H1 (cell line): ENCODE measurements around the gene CRTAC1. TPM values are rescaled to one million over a fixed set of nuclear protein-coding genes. Genes with fewer than 3 reads are reported as not detected.

Experiments
- CTCF ChIA-PET: fragments of 300-600 bp; sonication (Branson Sonifier 250); formaldehyde crosslinking; loops from one replicate; lab custom pipeline; 2021; ENCODE audit not compliant: partially characterized antibody; lab: Charles Lee
- POLR2A ChIA-PET: fragments of 300-600 bp; sonication (Branson Sonifier 250); formaldehyde crosslinking; loops from one replicate; lab custom pipeline; 2021; ENCODE audit warnings: inconsistent platforms; ENCODE audit not compliant: partially characterized antibody; lab: Charles Lee
- DNase-seq, 2 experiments: peaks; one replicate each; pipeline versions ENCODE4 v3.0.0 to v3.0.0-alpha.2; 2010 to 2022; ENCODE audit warnings: low spot score in 2 of 2, low read depth in 1 of 2, mixed read lengths in 1 of 2
- FAIRE-seq: peaks from 2 replicates; lab custom pipeline; 2011; peaks lifted over from hg19 to GRCh38; lab: Jason Lieb, UNC
- H2AFZ ChIP-seq: 2 replicates; pipeline ENCODE4 v1.8.1; 2012; ENCODE audit warnings: low read length, inconsistent platforms
- H2AK5ac ChIP-seq: 2 replicates; pipeline ENCODE4 v1.6.1; 2013; ENCODE audit warnings: low read depth, low read length
- H2BK120ac ChIP-seq: replicated peaks from 2 replicates; pipeline ENCODE3; 2013; ENCODE audit warnings: low read depth, low read length, inconsistent platforms
- H2BK12ac ChIP-seq: 2 replicates; pipeline ENCODE4 v1.6.1; 2013; ENCODE audit warnings: low read depth, low read length
- H2BK15ac ChIP-seq: 2 replicates; pipeline ENCODE4 v1.6.1; 2013; ENCODE audit warnings: low read length
- H2BK20ac ChIP-seq: 2 replicates; pipeline ENCODE4 v1.6.1; 2013; ENCODE audit warnings: low read length
- H2BK5ac ChIP-seq: 2 replicates; pipeline ENCODE4 v1.6.1; 2013; ENCODE audit warnings: low read depth, low read length
- H3K14ac ChIP-seq: 2 replicates; pipeline ENCODE4 v1.6.1; 2013; ENCODE audit warnings: inconsistent platforms; ENCODE audit not compliant: insufficient read length
- H3K18ac ChIP-seq: 2 replicates; pipeline ENCODE4 v1.6.1; 2013; ENCODE audit warnings: low read length; ENCODE audit errors: extremely low read depth
- H3K23ac ChIP-seq: 2 replicates; pipeline ENCODE4 v1.6.1; 2013; ENCODE audit warnings: inconsistent platforms; ENCODE audit not compliant: insufficient read length
- H3K23me2 ChIP-seq: 2 replicates; pipeline ENCODE4 v1.6.1; 2013; ENCODE audit warnings: low read depth, low read length
- H3K27ac ChIP-seq: 2 replicates; pipeline ENCODE4 v1.6.1; 2011; ENCODE audit warnings: low read depth, low read length, inconsistent platforms
- H3K27me3 ChIP-seq, 4 experiments: replicated peaks in 1 of 4; 1 replicate in 1 of 4; 2 replicates in 3 of 4; pipeline versions ENCODE4 v1.6.1 to v1.8.1; 2011 to 2013; ENCODE audit warnings: low read length in 3 of 4, mild to moderate bottlenecking in 3 of 4, inconsistent platforms in 2 of 4, mixed read lengths in 2 of 4, moderate library complexity in 1 of 4; ENCODE audit not compliant: control insufficient read depth in 3 of 4, insufficient read depth in 3 of 4; ENCODE audit errors: extremely low read depth in 1 of 4
- H3K36me3 ChIP-seq, 4 experiments: 2 replicates each; pipeline versions ENCODE4 v1.6.1 to v1.8.1; 2011 to 2013; ENCODE audit warnings: mild to moderate bottlenecking in 4 of 4, low read length in 3 of 4, moderate library complexity in 2 of 4, control low read depth in 1 of 4, inconsistent platforms in 1 of 4; ENCODE audit not compliant: insufficient read depth in 4 of 4, control insufficient read depth in 2 of 4
- H3K4ac ChIP-seq: replicated peaks from 2 replicates; pipeline ENCODE3; 2013; ENCODE audit warnings: low read length, low read depth, mixed read lengths, inconsistent platforms; ENCODE audit not compliant: insufficient read length
- H3K4me1 ChIP-seq, 4 experiments: replicated peaks in 1 of 4; 1 replicate in 1 of 4; 2 replicates in 3 of 4; pipeline versions ENCODE4 v1.6.1 to v1.8.1; 2011 to 2013; ENCODE audit warnings: low read length in 3 of 4, inconsistent platforms in 2 of 4, mixed read lengths in 1 of 4; ENCODE audit not compliant: insufficient read depth in 4 of 4, control insufficient read depth in 3 of 4
- H3K4me2 ChIP-seq, 2 experiments: 2 replicates each; pipeline versions ENCODE4 v1.6.1 to v1.8.1; 2011 to 2013; ENCODE audit warnings: low read depth in 2 of 2, low read length in 2 of 2, control low read depth in 1 of 2, inconsistent platforms in 1 of 2, mild to moderate bottlenecking in 1 of 2; ENCODE audit not compliant: insufficient read depth in 1 of 2
- H3K4me3 ChIP-seq, 4 experiments: fragments of 200-600, 300-600 bp in 1 of 4; sonication (generic), shearing (Covaris generic), sonication (Bioruptor Twin) in 1 of 4; 2 replicates each; pipeline versions ENCODE4 v1.5.1 to v1.8.1; 2011 to 2016; ENCODE audit warnings: low read length in 4 of 4, low read depth in 3 of 4, control low read depth in 2 of 4, inconsistent platforms in 2 of 4, mild to moderate bottlenecking in 2 of 4, mixed read lengths in 1 of 4, moderate library complexity in 1 of 4; ENCODE audit not compliant: insufficient read depth in 2 of 4; ENCODE audit errors: extremely low read depth in 1 of 4
- H3K56ac ChIP-seq: replicated peaks from 2 replicates; pipeline ENCODE3; 2013; ENCODE audit warnings: low read depth, mild to moderate bottlenecking, mixed read lengths, low read length, inconsistent platforms; ENCODE audit not compliant: insufficient read length
- H3K79me1 ChIP-seq: 2 replicates; pipeline ENCODE4 v1.6.1; 2013; ENCODE audit warnings: low read depth, low read length, control low read depth
- H3K79me2 ChIP-seq, 2 experiments: 2 replicates each; pipeline versions ENCODE4 v1.6.1 to v1.8.1; 2012 to 2013; ENCODE audit warnings: low read length in 2 of 2, mild to moderate bottlenecking in 2 of 2, inconsistent platforms in 1 of 2; ENCODE audit not compliant: insufficient read depth in 2 of 2, control insufficient read depth in 1 of 2
- H3K9ac ChIP-seq, 4 experiments: replicated peaks in 1 of 4; 1 replicate in 1 of 4; 2 replicates in 3 of 4; pipeline versions ENCODE4 v1.6.1 to v1.8.1; 2011 to 2013; ENCODE audit warnings: low read depth in 3 of 4, low read length in 3 of 4, control low read depth in 2 of 4, mild to moderate bottlenecking in 2 of 4, moderate library complexity in 2 of 4, inconsistent platforms in 1 of 4; ENCODE audit errors: extremely low read depth in 1 of 4
- H3K9me3 ChIP-seq, 2 experiments: 2 replicates each; pipeline versions ENCODE4 v1.6.1 to v1.8.1; 2012 to 2013; ENCODE audit warnings: mild to moderate bottlenecking in 2 of 2, moderate library complexity in 2 of 2, control low read depth in 1 of 2, inconsistent platforms in 1 of 2, low read depth in 1 of 2, low read length in 1 of 2, mixed read lengths in 1 of 2; ENCODE audit not compliant: insufficient read depth in 2 of 2
- H4K20me1 ChIP-seq, 2 experiments: replicated peaks in 1 of 2; 2 replicates each; pipeline versions ENCODE3 to v1.8.1; 2011 to 2013; ENCODE audit warnings: inconsistent platforms in 2 of 2, low read length in 2 of 2, mild to moderate bottlenecking in 1 of 2; ENCODE audit not compliant: insufficient read depth in 2 of 2, control insufficient read depth in 1 of 2
- H4K5ac ChIP-seq: 2 replicates; pipeline ENCODE4 v1.6.1; 2013; ENCODE audit warnings: low read length, low read depth, mixed read lengths, inconsistent platforms; ENCODE audit not compliant: insufficient read length
- H4K8ac ChIP-seq: 2 replicates; pipeline ENCODE4 v1.8.0; 2013; ENCODE audit warnings: mild to moderate bottlenecking, moderate library complexity, low read length, inconsistent platforms; ENCODE audit not compliant: insufficient read depth; ENCODE audit errors: extremely low read depth
- H4K91ac ChIP-seq: replicated peaks from 2 replicates; pipeline ENCODE3; 2013; ENCODE audit warnings: low read length, mixed read lengths, inconsistent platforms; ENCODE audit not compliant: insufficient read length
- BCL11A ChIP-seq, 2 experiments: IDR thresholded peaks; one replicate each; pipeline ENCODE4 v1.6.1; 2011; ENCODE audit warnings: low read depth in 2 of 2, low read length in 2 of 2, mild to moderate bottlenecking in 2 of 2
- CHD1 ChIP-seq: IDR thresholded peaks from 2 replicates; pipeline ENCODE4 v1.6.1; 2012; ENCODE audit warnings: low read depth, low read length, improper control_type of control experiment
- EP300 ChIP-seq, 2 experiments: IDR thresholded peaks; 1 replicate in 1 of 2; 2 replicates in 1 of 2; pipeline ENCODE4 v1.6.1; 2011 to 2012; ENCODE audit warnings: low read depth in 2 of 2, low read length in 2 of 2, mild to moderate bottlenecking in 2 of 2, borderline replicate concordance in 1 of 2, inconsistent platforms in 1 of 2, moderate library complexity in 1 of 2
- EZH2 ChIP-seq: fragments of 200-600 bp; sonication (generic); IDR thresholded peaks from 2 replicates; pipeline ENCODE4 v1.7.1; 2012; ENCODE audit warnings: low read depth, mild to moderate bottlenecking, moderate library complexity, low read length, inconsistent platforms; ENCODE audit not compliant: severe bottlenecking
- GTF2F1 ChIP-seq: IDR thresholded peaks from 2 replicates; pipeline ENCODE4 v1.6.1; 2012; ENCODE audit warnings: low read depth, low read length, improper control_type of control experiment, borderline replicate concordance
- HDAC6 ChIP-seq: IDR thresholded peaks from one replicate; pipeline ENCODE4 v1.7.1; 2012; ENCODE audit warnings: low read depth, mild to moderate bottlenecking, inconsistent platforms, low read length, moderate library complexity
- KDM5A ChIP-seq: fragments of 200-600 bp; IDR thresholded peaks from 2 replicates; pipeline ENCODE4 v1.7.1; 2012; ENCODE audit warnings: mild to moderate bottlenecking, low read length, inconsistent platforms, mixed read lengths
- MAFK ChIP-seq: IDR thresholded peaks from 2 replicates; pipeline ENCODE4 v1.6.1; 2012; ENCODE audit warnings: low read depth, mild to moderate bottlenecking, improper control_type of control experiment, low read length
- NRF1 ChIP-seq: IDR thresholded peaks from 2 replicates; pipeline ENCODE4 v1.6.1; 2011; ENCODE audit warnings: mild to moderate bottlenecking, low read depth, low read length, improper control_type of control experiment
- PHF8 ChIP-seq: fragments of 200-600 bp; sonication (generic); conservative IDR thresholded peaks from 2 replicates; pipeline ENCODE4 v1.7.1; 2012; ENCODE audit warnings: low read depth, mild to moderate bottlenecking, inconsistent platforms, low read length, moderate library complexity
- POLR2AphosphoS5 ChIP-seq: IDR thresholded peaks from 2 replicates; pipeline ENCODE4 v1.6.1; 2011; ENCODE audit warnings: low read depth, low read length
- RFX5 ChIP-seq: IDR thresholded peaks from 2 replicates; pipeline ENCODE4 v1.6.1; 2011; ENCODE audit warnings: low read depth, low read length, improper control_type of control experiment, borderline replicate concordance
- SP1 ChIP-seq: IDR thresholded peaks from 2 replicates; pipeline ENCODE4 v1.6.1; 2011; ENCODE audit warnings: low read depth, low read length
- SP4 ChIP-seq: IDR thresholded peaks from 2 replicates; pipeline ENCODE4 v1.6.1; 2012; ENCODE audit warnings: low read length, inconsistent platforms
- TAF1 ChIP-seq: IDR thresholded peaks from 2 replicates; pipeline ENCODE4 v1.6.1; 2011; ENCODE audit warnings: mild to moderate bottlenecking, low read depth, low read length
- YY1 ChIP-seq: IDR thresholded peaks from 2 replicates; pipeline ENCODE4 v1.6.1; 2011; ENCODE audit warnings: low read depth, mild to moderate bottlenecking, low read length
- WGBS, 2 experiments: shearing (Covaris generic) in 1 of 2; methylation state at CpG; one replicate each; pipeline versions ENCODE4 v1.1.6 to v1.1.7; 2013 to 2015; ENCODE audit warnings: low lambda C conversion rate in 2 of 2, mixed read lengths in 2 of 2, inconsistent platforms in 1 of 2, low coverage in 1 of 2, missing lambda C conversion rate in 1 of 2; ENCODE audit not compliant: insufficient replicate concordance in 2 of 2, insufficient coverage in 1 of 2, insufficient read length in 1 of 2; ENCODE audit errors: extremely low coverage in 1 of 2, missing lambda C conversion rate in 1 of 2; 5-methylcytosine and 5-hydroxymethylcytosine counted together
- polyA plus RNA-seq, 7 experiments: library from polyadenylated mRNA; depleted of rRNA in 3 of 7; stranded (reverse) in 5 of 7; unstranded in 2 of 7; fragments of >200 nt in 5 of 7; fragments of 200-250 nt in 2 of 7; gene quantifications; 1 replicate in 5 of 7; 2 replicates in 1 of 7; 4 replicates in 1 of 7; pipeline versions ENCODE4 v1.2.1 to v1.2.3, GENCODE V29; 2011 to 2013; ENCODE audit warnings: missing spikeins in 2 of 7, mixed read lengths in 2 of 7
- total RNA-seq: library from RNA; stranded (reverse); fragmentation: NEBNext Ultra II Directional; extraction: Animal tissue kit (Norgen Biotek cat#: 25700); gene quantifications from 2 replicates; pipeline ENCODE4 v1.2.1, GENCODE V29; 2021

Gene CRTAC1
- total and polyA plus RNA-seq, 2 of the 8 experiments (the other 6 are each of a cell fraction or from before 2014, with no cell fraction given), result 0.91 to 1.2 TPM

DNA sequence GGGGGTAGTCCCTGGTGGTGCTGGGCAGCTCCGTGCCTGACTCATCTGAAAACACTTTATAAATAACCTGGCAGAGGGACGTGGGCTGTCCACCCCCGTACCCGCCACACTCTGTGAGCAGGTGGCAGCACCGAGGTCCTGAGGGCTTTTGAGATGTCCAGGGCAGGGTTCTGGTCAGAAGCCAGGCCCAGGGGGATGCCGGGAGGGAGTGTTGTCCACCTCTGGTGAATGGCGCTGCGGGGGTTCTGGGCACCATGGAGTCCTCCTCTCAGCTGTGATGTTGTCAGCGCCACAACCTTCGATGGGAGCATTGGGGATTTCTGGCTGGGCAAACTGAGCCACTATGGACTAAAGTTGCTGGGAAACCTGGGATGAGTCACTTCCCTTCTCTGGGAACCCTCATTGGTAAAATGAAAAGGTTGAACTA is 208.1 kb downstream of the CRTAC1 start:
- peaks cover 0 to 11% (median 4%) of the 10 kb centered on the region in 4 experiments; a peak in 4 of 7 replicates for H3K4me1 ChIP-seq
- no peak overlapping the region for H2BK5ac ChIP-seq
- H3K56ac ChIP-seq, result no peak overlapping the region
- H2AFZ ChIP-seq, result no peak overlapping the region
- CTCF ChIA-PET, result interaction anchor here (1.1 to 2.0 kb wide), 4 partner anchors 8 to 34 kb away, joined by 3 to 6 read pairs (median 4); no protein-coding TSS in a partner anchor
- no peak overlapping the region for H3K4ac ChIP-seq
- FAIRE-seq, result no peak
- no peaks in the 10 kb centered on the region for H3K27me3 ChIP-seq
- H4K8ac ChIP-seq, result no peak overlapping the region
- no peak overlapping the region for H3K27ac ChIP-seq
- H3K4me3 ChIP-seq, result no peak overlapping the region
- no peaks in the 10 kb centered on the region; the same call in 1 of the 2 replicates for H3K79me1 ChIP-seq
- H3K23me2 ChIP-seq, result no peaks in the 10 kb centered on the region
- H2BK20ac ChIP-seq, result no peak overlapping the region
- H3K18ac ChIP-seq, result no peak overlapping the region; the same call in 1 of the 2 replicates
- 84% methylated on average over 10 of the region's 10 CpGs; no CpG with 5 or more reads in 1 of the 2 experiments for WGBS, 2 experiments
- no peaks in the 10 kb centered on the region for H3K9me3 ChIP-seq
- no peak overlapping the region for H2BK12ac ChIP-seq
- no peak for DNase-seq
- no peak overlapping the region for H3K14ac ChIP-seq
- no peaks in the 10 kb centered on the region for H3K79me2 ChIP-seq
- no peak overlapping the region for H4K5ac ChIP-seq
- H3K4me2 ChIP-seq, result no peak overlapping the region
- no peak overlapping the region for H2BK120ac ChIP-seq
- H3K36me3 ChIP-seq, result no peaks in the 10 kb centered on the region
- no peak overlapping the region for H3K9ac ChIP-seq
- no peak overlapping the region for H3K23ac ChIP-seq
- H2AK5ac ChIP-seq, result no peak overlapping the region
- no peaks in the 10 kb centered on the region for H4K20me1 ChIP-seq
- no peak overlapping the region for H4K91ac ChIP-seq
- no peak overlapping the region for H2BK15ac ChIP-seq
- POLR2A ChIA-PET, result no interaction called here
- TF ChIP-seq EZH2 (no peak), NRF1 (no peak), EP300 (IDR thresholded peaks at IDR 0.05; ENCODE audit: borderline replicate concordance in 1 of 2, low read depth in 2 of 2, low read length in 2 of 2) (no peak), POLR2AphosphoS5 (no peak), PHF8 (no peak), TAF1 (no peak), SP4 (no peak), YY1 (no peak), KDM5A (no peak), RFX5 (no peak), GTF2F1 (no peak), MAFK (no peak), BCL11A (IDR thresholded peaks at IDR 0.05; ENCODE audit: low read depth in 2 of 2, low read length in 2 of 2) (no peak), HDAC6 (no peak), SP1 (no peak), CHD1 (no peak)
